ENCODE results near the gene NCKAP1. TPM values are rescaled to one million over a fixed set of nuclear protein-coding genes. Genes with fewer than 3 reads are reported as not detected.

Gene NCKAP1
- total RNA-seq (2022; extraction: Qiagen RNA extraction; ENCODE audit: low read depth): 84.4 to 115 TPM (median 105 TPM) in 5 replicates

GRCh38 chr2:183038341-183039300 lies at the start of gene NCKAP1:
Gene NCKAP1 (minus strand): TSS chr2:183038457. CDS start chr2:183038099, 358 bp downstream.

DNA sequence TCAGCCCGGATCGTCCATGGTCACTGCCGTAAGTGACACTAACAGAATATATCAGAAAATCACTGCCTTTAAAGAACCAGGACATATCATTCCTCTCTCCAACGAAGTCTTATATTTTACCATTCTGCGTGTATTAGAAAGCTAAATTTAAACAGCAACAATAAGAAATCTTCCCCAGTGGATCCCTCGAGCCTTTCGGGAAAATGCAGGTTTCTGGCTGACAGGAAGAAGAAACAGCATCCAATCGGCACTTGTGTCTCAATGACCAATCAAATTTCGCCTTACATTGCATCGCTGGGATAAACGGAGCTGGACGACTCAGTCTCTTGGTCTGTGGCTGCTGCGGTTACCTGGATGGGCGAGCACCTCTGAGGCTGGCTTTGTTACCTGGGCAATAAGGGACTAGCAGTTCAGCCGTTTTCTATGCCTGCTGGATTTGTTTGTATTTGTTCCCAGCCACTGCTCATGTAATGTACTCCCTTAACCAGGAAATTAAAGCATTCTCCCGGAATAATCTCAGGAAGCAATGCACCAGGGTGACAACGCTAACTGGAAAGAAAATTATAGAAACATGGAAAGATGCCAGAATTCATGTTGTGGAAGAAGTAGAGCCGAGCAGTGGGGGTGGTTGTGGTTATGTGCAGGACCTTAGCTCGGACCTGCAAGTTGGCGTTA lies 40.3 kb upstream of the NCKAP1 start, which contains the start of gene DUSP19:
Gene DUSP19 (plus strand): TSS at position 284 of the 675 bp plus-strand sequence. CDS start 187 bp downstream, at position 471.

GRCh38 chr2:182866461-182867406 lies 171.5 kb downstream of the NCKAP1 start, which contains the start of gene FRZB:
Gene FRZB (minus strand): TSS chr2:182866637. CDS start chr2:182866552, 85 bp downstream.

Other genes with a start within 250 kb of the NCKAP1 start
- 0.07 TPM in 3 of 5 replicates, not detected in the others for gene FRZB, start 171.8 kb downstream of the NCKAP1 start, total RNA-seq (2022; extraction: Qiagen RNA extraction; ENCODE audit: low read depth)
- 0.37 to 0.79 TPM (median 0.68 TPM) in 5 replicates for gene DUSP19, start 40.3 kb upstream of the NCKAP1 start, total RNA-seq (2022; extraction: Qiagen RNA extraction; ENCODE audit: low read depth)
- gene NUP35, start 86.0 kb upstream of the NCKAP1 start, total RNA-seq (2022; extraction: Qiagen RNA extraction; ENCODE audit: low read depth): 29.4 to 41.5 TPM (median 32.1 TPM) in 5 replicates

All from A549 treated with GW870086 at 1 μM for 4 hours (cell line).